ENCODE data around the gene PKHD1.
A peak's percentile ranks its signal among the peaks of the same experiment; 100 is the strongest.

Gene PKHD1

DNA sequence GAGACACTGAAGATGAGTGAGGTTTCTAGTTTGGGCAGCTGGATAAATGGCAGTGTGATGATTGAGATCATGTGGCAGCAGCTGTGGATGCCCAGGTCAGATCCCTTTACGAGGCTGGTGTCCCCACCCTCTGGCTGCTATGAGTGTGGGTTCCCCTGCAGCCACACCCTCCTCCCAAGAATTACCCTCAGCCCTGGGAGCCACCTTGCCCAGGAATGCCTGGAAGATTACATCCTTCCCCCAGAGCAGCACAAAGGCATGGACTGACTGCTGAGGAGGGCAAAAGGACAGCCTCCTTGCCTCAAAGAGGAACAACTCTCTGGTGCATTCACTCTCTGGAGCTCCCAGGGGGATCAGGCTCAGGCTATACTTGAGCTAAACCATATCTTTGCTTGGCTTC, 15.0 kb upstream of the PKHD1 start:
- DNase-seq = no peak

DNA sequence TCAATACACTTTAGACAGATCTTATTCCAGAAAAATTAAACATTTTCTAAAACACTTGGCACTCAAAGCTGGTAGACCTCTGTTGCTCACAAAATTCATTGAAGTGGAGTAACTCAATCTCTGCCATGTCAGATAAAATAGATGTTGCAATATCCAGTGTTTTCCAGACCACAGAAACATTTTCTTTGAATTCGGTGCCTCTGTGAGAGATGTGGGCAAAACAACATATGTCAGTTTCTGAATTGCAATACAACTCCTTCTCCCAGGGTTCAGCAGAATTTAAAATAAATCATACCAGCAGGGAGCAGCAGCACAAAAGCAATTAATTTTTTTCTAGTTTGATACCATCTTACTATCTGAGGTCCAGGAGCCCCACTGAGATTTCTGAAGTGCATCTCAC, 11.3 kb upstream of the PKHD1 start:
- DNase-seq = no peak

DNA sequence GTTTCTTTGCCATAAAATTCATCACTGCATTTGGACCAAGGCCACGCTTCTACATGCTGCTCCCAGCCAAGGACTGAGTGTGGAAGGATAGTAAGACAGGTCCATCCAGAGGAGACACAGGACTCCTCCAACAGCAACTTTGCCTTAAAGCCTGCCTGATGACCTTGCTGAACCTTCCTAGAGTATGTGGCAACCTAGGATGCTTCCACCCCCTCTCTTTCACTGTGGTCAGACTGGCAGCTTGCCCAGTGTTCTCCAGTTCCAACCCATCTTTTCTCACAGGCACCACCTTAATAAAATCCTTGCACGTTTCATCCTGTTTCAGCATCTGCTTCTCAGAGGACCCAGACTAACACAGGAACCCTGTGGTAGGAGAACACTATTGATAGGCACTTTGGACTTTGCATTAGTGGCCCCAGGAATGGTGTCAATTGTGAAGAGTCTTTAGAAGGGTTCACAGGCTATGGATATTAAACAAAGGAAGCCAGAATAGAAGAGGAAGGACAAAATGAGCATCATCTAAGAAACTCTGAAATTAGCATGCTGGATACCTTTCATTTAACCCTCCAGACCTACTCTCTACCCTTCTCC, 2.4 kb upstream of the PKHD1 start:
- DNase-seq = no peak

DNA sequence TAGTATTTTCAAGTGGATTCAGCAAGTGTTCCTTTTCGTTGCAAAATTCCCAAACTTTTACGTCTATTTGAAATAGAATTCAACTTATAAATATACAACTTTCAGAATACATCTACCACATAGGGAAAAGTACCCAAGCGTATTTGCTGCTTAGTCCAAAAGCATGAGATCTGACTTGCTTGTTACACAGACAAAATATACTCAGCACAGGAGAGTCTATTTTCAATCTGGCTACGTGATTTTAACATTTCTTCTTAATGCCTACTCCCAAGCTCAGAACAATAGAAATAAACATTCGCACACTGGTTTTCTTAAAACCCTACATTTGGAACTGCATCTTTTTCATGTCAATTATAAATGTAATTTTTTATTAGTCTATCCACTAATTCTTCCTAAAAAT, 672 bp downstream of the PKHD1 start:
- no peak for DNase-seq

DNA sequence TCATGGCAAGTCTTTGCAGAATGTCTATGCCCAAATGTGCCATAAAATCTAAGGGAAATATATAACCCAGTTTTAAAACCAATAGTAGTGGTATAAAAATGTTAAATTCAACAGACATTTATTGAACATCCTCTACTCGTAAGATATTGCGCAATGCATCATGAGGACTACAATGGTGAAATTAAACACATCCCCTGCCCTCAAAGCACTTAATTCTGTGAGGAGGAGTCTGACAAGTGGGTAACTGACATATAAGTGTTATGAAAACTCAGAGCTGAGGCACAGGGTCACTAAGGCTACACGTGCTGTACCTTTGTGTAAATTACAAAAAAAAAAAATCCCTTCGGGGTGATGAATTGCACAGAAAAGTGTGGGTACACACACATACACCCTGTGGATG, 6.2 kb downstream of the PKHD1 start:
- DNase-seq = no peak

DNA sequence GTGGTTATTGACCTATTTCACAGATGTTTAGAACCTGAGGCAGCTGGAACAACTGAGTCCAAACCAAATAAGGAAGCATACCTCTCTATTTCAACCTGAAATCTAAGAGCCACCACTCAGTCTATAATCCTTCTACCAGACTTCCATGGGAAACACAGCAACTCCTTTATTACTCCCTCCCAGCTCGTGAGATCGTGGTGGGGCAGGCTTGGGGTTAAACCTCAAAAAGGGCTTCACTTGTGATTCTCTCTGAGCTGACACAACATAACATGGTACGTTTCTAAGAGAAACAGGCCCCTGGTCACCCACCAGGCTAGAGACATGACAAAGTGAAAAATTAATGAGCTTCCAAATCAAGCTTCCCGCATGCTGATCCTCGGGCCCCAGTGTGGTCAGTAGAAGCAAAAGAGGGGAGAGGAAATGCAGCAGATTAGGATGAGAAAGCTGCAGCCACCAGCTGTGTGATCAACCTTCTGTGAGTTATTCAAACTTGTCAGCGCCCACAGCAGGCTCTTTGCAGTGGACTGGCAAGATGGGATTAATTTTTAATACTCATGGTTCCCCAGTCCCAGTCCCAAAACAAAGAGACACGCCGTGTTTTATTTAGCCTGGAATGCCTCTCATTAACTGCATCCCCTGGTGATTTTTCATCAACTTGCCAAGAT, 9.3 kb downstream of the PKHD1 start:
- no peak for DNase-seq

DNA sequence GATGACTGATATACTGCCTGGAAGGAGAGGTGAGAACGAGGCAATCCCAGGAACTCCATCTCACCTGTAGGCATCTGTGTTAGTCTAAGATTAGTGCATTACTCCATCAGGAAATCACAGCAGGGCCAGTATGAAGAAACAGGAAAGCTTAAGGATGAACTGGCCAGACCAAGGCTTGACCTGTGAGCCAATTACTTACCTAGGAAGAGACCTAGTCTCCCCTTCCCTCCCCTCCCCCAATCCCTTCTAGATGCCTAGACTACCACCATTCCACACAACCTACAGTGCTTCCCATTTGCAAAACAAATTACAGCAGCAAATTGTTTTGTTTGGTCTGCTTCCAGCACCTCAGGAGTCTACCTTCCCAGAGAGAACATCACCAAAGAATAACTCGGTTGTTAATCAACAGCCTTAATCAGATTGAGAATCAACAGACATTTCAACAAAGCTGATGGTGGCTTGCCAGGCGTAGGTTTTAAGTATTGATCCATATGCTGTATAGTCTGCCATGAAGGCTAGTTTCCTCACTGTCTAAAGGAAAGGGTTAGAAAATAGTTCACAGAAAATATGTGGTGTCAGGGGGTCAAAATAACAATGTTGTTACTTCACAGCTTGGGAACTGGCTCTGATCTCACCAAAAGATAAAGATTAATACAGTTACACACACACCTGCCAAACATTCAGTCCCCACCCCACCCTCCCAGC, 10.1 kb downstream of the PKHD1 start:
- no peak for DNase-seq

DNA sequence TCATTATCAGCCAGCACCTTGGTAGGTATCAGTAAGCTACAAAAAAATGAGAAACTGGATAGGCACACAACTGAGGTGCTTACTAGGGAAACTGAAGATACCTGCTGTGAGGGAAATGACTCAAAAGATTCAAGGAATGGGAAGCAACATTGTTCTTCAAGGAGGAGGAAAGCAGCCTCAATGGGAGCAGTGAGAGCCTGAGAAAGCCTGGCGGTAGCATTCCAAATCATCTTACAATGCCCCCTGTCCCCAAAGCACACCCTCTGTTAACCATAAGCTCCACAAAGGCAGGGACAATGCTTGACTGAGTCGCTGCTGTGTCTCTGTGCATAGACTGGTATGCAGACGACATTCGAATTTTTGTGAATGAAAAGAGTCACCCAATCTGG, 10.6 kb downstream of the PKHD1 start:
- DNase-seq = no peak

DNA sequence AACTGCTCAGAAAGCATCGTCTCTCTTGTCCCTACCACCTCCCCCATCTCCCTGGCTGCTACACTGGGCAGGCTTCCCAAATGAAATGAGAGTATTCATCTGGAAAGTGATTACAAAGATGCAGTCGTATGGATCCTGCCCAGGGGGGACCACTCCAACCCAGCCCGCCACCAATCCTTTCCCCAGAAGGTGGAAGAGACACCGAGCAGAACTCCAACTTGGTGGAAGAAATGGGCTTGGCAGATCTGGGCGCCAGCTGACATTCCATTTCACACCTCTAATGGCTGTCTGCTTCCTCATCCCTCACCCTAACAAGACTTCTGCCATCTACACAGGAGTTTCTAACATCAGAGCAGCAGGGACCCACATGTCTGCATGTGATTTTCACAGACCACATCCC, 12.7 kb downstream of the PKHD1 start:
- no peak for DNase-seq

DNA sequence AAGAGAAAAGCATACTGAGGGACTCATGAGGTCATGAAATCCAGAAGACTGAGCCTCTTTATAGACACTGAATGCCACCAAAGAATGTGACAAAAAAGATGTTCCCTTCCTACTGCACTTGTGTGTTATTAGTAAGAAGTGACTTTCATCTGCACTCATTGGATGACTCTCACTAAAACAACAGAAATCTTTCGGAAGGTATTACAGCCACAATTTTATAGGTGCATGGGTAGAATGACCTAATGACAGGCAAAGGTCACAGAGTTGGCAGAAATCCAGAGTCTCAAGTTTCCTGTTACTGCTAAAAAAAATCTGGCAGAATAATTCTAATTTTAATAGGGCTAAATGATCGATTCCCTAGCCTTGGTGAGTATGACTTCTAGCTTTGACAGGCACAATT, 13.3 kb downstream of the PKHD1 start:
- no peak for DNase-seq

DNA sequence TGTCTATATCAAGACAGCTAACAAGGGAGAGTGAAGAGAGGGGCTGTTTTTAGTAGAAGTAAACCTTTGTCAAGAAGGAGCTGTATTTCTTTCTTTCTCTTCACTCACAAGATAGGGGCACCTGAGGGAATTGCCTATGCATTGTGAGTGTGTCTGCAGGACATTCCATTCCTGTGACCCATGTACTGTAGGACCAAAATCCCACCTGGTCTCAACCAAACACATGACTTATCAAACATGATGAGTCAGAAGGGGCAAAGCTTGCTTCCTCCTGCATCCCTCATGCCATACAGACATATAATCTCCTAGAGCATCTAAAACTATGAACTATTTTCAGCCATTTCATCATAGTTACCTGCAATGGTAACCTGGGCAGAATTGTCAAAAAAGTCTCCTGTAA, 21.8 kb downstream of the PKHD1 start:
- no peak for DNase-seq

DNA sequence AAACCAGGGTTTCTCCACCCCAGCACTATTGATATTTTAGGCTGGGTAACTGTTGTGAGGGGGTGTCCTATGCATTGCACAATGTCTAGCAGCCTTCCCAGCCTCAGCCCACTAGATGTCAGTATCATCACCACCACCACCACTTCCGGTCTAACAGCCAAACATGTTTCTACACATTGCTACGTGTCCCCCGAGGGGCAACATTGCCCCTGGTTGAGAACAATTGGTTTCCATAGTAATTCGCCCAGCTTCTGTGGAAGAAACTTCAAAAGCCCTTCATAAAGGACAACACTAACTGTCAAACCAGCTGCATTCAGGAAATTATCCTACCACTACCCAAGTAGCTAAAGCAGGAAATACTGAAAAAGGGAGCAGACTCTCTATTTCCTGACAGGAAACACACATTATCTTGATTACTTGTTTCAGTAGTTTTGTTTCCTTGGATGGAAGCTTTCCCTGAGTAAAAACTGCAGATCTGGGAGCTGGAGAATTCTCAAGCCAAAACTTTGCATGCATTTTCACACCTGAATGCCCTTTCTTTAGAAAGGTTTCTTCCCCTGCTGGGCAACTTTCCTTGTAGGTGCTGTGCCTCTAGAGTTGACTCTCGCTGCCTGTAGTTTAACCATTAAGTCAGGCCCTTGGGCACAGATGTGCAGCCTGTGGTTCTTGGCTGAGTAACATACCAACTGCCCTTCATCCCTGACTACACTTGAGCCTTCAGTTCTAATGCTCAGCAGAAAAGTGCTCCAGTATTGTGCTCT, 23.6 kb downstream of the PKHD1 start:
- DNase-seq = peak; percentile 42

DNA sequence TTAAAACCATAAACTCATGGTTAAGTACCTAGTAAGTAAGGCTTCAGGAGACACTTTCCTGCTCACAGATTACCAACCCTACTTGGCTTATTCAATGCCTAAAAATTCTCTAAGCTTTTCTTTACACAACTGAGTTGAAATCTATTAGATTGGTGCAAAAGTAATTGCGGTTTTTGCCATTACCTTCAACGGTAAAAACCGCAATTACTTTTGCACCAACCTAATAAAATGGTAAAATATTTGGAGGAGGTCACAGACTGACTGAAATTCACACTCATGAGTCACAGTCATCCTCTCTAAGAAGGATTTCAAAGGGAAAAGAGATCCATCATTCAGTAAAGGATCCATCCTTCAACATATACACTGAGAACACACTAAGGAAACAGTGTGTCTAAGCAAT, 25.9 kb downstream of the PKHD1 start:
- no peak for DNase-seq

DNA sequence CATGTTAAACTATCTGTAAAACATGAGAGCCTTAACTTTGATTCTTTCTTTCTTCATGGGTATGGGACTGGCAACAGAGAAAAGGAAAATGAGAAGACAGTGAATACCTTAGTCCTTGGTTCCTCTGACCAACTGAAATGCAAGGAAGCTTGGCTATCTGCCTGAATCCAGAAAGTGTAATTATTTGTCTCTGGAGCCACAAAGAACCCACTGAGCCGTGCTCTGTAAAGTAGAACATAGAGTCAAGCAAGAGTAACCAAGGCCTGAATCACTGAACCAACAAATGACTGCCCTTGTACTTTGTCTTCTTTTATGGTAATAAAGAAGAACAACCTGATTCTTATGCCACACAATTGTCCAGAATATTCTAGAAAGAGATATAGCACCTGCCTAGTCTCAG, 27.6 kb downstream of the PKHD1 start:
- no peak for DNase-seq

DNA sequence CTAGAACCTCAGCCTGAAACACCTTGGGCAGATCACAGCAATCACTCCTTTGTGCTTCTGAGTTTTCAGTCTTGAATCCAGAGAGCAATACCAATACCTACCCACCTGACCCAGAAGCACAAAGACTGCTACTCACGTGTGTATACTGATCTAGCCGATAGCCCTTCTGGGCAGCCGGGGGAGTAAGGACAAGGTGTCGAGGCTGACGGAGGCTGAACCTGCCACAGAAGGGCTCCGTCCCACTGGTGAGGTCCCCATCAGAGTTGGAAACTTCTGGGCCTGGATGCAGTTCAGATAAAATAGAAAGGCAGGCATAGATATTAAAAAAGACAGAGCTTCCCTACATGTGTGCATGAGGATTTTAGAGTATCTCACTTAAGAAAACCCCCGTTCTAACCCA, 32.0 kb downstream of the PKHD1 start:
- DNase-seq = no peak

DNA sequence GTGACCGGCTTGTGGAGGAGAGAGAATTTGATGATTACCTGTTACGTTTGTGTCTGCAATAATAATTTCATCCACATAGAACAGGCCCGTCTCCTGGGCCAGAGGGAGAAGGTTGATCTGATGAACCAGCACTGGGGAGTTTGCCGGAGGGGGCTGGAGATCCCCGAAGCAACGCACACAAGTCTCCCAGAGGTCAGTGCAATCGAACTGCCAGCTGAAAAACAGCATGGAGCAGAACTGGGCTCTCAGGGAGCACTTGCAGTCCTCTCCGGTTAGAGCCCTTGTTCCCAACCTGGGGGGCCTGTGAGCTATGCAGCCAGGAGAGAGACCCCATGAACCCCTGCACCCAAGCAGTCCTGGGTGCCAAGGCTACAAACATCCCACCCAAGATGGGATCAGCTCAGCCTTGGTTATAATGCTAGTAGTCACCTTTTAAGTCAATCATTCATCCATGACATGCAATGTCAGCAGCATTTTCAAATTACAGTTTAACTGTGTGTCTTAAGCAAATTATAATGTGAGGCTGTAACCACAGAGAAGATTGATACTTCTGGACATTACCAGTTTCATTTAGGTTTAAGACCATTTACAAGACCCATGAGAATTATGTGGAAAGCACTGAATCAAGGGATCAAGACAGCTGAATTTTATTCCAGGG, 34.2 kb downstream of the PKHD1 start:
- no peak for DNase-seq

DNA sequence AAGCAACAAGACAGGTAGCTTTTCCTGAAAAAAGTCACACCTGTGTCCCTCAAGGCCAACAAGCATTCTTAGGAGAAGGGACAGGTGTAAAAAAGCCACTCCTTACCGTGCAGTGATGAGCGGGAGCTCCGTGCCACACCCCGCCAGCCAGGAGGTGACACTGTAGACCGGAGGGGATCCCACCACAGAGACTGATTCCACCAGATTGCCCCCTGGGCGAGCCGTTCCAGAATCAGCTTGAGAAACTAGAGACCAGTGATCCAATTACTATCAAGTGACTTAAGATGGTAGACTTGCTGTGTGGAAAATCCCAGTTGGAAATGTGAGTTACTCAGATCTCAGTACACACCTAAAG, 37.4 kb downstream of the PKHD1 start:
- no peak for DNase-seq

DNA sequence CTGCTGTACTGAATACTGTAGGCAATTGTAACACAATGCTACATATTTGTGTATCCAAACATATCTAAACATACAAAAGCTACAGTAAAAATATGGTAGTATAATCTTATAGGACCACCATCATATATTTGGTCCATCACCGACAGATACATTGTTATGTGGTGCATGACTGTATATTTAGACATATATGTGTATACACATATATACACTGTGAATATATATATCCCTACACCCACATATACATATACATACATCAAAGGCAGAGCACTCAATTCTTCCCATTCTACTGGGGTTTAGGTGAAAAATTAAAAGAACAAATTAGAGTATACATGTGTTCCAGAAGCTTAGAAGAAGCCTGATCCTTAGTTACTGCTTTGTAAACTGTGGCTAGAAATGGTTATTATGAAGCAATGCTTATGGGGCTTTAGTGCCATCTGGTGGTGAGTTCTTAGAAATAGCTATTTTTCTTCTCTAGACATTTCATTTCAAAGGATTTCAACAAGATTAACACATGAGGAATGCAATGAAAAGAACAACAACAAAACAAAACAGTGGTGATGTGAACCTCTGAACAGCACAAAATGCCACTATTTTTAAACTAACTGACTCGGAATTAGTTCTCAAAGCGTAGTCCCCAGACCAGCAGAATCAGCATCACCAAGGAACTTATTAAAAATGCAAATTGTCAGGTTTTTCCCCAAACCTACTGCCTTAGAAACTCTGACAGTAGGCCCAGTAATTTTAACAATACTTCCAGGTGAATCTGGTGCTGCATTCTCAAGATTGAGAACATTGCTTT, 38.0 kb downstream of the PKHD1 start:
- peak; percentile 28 for DNase-seq

DNA sequence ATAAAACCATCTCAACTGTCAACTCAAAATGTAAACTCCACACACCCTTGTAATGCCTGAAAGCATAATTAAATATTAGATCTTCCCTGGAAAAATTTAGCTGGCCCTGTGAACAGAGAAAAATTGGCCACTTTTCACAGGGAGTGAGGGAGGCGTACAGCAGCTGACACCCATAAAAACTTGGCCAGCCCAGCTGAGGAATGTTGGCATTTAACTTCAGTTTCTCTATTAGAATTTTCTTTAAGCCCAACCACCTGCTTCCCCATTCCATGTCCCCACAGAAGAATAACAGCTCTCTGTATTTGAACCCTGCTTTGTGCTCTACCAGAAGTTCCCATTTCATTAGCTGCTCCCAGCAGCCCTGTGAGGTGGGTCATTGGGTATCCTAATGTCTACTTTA, 41.0 kb downstream of the PKHD1 start:
- no peak for DNase-seq

DNA sequence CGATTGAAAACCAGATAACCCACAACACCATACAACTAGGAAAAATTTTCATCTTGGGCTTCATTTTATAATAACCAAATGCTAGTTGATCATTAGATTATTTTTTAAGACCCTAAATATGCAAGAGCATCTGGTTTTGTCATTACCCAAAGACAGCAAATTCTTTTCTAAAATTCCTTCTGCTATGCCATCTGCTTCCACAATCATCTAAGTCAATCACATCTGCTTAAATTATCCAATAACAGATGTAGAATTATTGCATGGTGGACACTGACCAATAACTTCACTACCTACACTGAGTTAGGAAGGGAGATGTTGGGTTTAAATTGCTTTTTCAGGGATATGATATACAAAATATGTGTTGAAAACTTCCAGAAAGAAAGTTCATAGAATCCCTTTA, 41.9 kb downstream of the PKHD1 start:
- no peak for DNase-seq

DNA sequence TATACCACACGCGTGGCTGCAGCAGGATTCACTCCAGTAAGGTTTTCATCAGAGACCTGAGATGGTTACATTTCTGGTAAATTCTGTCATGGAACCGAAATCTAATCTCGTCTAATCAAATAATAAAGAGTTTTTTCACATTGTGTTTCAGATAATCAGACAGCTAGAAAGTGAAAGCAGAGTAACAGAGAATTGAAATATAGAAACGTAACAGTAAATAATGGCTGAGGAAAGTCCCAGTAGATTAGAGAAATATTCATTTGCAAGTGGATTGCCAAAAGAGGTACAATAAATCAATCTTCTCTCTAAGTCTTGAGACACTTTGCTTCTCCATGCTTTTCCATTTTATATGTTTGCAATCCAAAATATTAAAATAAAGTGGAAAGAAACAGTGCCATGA, 42.4 kb downstream of the PKHD1 start:
- no peak for DNase-seq

DNA sequence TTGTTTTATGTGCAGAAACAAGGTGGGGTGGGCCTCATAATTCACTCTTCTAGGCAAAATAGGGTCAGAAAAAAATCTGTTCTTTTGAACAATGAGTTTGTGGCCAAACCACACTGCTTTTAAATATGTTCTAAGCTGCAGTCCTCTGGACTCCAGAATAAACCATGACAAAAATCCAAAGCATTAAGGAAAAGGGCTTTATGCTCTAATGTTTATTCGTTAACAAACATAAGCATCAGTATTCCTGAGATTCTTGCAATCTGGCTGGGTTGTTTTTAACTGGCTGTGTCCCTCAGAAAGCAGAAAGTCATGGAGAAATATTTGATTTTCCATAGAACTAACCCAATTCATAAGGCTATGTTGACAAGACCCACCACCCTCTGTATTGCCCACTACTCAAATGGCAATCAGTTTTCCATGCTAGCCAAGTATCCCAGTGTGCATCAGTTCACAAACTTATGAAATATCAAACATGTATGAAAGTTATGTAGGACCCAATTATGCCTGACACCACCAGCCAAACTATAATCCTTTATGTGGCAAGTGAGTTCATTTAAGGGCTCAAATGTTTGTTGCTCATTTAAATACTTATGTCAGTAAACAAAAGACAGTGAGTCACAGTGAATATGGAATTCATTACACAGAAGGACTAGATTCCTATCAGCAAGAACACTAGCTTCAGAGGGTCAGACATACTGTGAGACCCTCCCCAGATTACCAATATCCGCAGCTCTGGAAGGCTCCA, 45.1 kb downstream of the PKHD1 start:
- DNase-seq = no peak
